GM23248 (cell line): ENCODE data around the gene RAB22A.

Source experiments
- EZH2 ChIP-seq: fragments of 200-600 bp; sonication (generic); IDR thresholded peaks from 2 replicates; pipeline ENCODE4 v1.6.1; 2018; ENCODE audit warnings: antibody characterized with exemption, mild to moderate bottlenecking; ENCODE audit not compliant: insufficient read depth, poor library complexity, severe bottlenecking
- EZH2phosphoT487 ChIP-seq: fragments of 200-600 bp; sonication (generic); IDR thresholded peaks from 2 replicates; pipeline ENCODE4 v1.6.1; 2018; ENCODE audit warnings: antibody characterized with exemption, moderate library complexity, mild to moderate bottlenecking, low read depth; ENCODE audit not compliant: insufficient read depth

- TF ChIP-seq EZH2: no peak
- no peak for TF ChIP-seq EZH2phosphoT487
These were observed 53.5 kb downstream of the RAB22A start for GRCh38 chr20:58362970-58363369.
